ENCODE measurements around the gene RETREG3. TPM values are rescaled to one million over a fixed set of nuclear protein-coding genes. Genes with fewer than 3 reads are reported as not detected.

Gene RETREG3
- total and polyA plus RNA-seq, 9 of the 15 experiments (the other 6 are each of a cell fraction or from before 2014, with no cell fraction given), result 4.1 to 39.0 (median 16.9) TPM

- TF ChIP-seq HOXB6 (CRISPR knock-in tag; IDR thresholded peaks at IDR 0.05; ENCODE audit: borderline replicate concordance) (peak; percentile 61; the same call in 1 of the 2 replicates), POLR2AphosphoS5 (IDR thresholded peaks at IDR 0.05; ENCODE audit: control insufficient read depth, insufficient read depth, low read depth, low read length) (no peak), ELK3 (CRISPR knock-in tag; IDR thresholded peaks at IDR 0.05) (0 out of 2 replicates have a peak, but pooled peaks have one; percentile 33), ETV1 (tag; conservative IDR thresholded peaks at IDR 0.05; ENCODE audit: low read depth) (peak; percentile 75), GATA2 (CRISPR knock-in tag; IDR thresholded peaks at IDR 0.05) (no peak), TRIM24 (IDR thresholded peaks at IDR 0.05) (no peak), ZFP1 (CRISPR knock-in tag; IDR thresholded peaks at IDR 0.05) (peak; percentile 76), ATF1 (CRISPR knock-in tag; IDR thresholded peaks at IDR 0.05) (no peak), ATF1 (tag; IDR thresholded peaks at IDR 0.05) (peak; percentile 69), SMAD3 (CRISPR knock-in tag; conservative IDR thresholded peaks at IDR 0.05) (peak; percentile 98), ZNF444 (CRISPR knock-in tag; IDR thresholded peaks at IDR 0.05) (no peak), IFI16 (CRISPR knock-in tag; IDR thresholded peaks at IDR 0.05) (peak; percentile 93), E2F3 (CRISPR knock-in tag; IDR thresholded peaks at IDR 0.05) (peak; percentile 95), ZNF507 (tag; conservative IDR thresholded peaks at IDR 0.05) (0 out of 2 replicates have a peak, but pooled peaks have one; percentile 15), SMARCE1 (IDR thresholded peaks at IDR 0.05) (peak; percentile 37; the same call in 1 of the 2 replicates)
- TF ChIP-seq, protein P1, sequence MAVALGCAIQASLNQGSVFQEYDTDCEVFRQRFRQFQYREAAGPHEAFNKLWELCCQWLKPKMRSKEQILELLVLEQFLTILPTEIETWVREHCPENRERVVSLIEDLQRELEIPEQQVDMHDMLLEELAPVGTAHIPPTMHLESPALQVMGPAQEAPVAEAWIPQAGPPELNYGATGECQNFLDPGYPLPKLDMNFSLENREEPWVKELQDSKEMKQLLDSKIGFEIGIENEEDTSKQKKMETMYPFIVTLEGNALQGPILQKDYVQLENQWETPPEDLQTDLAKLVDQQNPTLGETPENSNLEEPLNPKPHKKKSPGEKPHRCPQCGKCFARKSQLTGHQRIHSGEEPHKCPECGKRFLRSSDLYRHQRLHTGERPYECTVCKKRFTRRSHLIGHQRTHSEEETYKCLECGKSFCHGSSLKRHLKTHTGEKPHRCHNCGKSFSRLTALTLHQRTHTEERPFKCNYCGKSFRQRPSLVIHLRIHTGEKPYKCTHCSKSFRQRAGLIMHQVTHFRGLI (CRISPR knock-in tag; IDR thresholded peaks at IDR 0.05), result peak; percentile 96
- TF ChIP-seq, protein P2, sequence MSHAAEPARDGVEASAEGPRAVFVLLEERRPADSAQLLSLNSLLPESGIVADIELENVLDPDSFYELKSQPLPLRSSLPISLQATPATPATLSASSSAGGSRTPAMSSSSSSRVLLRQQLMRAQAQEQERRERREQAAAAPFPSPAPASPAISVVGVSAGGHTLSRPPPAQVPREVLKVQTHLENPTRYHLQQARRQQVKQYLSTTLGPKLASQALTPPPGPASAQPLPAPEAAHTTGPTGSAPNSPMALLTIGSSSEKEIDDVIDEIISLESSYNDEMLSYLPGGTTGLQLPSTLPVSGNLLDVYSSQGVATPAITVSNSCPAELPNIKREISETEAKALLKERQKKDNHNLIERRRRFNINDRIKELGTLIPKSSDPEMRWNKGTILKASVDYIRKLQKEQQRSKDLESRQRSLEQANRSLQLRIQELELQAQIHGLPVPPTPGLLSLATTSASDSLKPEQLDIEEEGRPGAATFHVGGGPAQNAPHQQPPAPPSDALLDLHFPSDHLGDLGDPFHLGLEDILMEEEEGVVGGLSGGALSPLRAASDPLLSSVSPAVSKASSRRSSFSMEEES (CRISPR knock-in tag; IDR thresholded peaks at IDR 0.05), result peak; percentile 60
- TF ChIP-seq, protein P3, sequence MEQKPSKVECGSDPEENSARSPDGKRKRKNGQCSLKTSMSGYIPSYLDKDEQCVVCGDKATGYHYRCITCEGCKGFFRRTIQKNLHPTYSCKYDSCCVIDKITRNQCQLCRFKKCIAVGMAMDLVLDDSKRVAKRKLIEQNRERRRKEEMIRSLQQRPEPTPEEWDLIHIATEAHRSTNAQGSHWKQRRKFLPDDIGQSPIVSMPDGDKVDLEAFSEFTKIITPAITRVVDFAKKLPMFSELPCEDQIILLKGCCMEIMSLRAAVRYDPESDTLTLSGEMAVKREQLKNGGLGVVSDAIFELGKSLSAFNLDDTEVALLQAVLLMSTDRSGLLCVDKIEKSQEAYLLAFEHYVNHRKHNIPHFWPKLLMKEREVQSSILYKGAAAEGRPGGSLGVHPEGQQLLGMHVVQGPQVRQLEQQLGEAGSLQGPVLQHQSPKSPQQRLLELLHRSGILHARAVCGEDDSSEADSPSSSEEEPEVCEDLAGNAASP (IDR thresholded peaks at IDR 0.05), result no peak
- TF ChIP-seq, protein P4, sequence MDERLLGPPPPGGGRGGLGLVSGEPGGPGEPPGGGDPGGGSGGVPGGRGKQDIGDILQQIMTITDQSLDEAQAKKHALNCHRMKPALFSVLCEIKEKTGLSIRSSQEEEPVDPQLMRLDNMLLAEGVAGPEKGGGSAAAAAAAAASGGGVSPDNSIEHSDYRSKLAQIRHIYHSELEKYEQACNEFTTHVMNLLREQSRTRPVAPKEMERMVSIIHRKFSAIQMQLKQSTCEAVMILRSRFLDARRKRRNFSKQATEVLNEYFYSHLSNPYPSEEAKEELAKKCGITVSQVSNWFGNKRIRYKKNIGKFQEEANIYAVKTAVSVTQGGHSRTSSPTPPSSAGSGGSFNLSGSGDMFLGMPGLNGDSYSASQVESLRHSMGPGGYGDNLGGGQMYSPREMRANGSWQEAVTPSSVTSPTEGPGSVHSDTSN (CRISPR knock-in tag; IDR thresholded peaks at IDR 0.05; ENCODE audit: low read depth), result no peak
- TF ChIP-seq, protein P4 (tag; conservative IDR thresholded peaks at IDR 0.05; ENCODE audit: low read depth), result peak; percentile 66
Measured at GRCh38 chr17:42535155-42536047, 73.8 kb downstream of the RETREG3 start (continued).
